ENCODE data around the gene PRSS38. TPM values are rescaled to one million over a fixed set of nuclear protein-coding genes. Genes with fewer than 3 reads are reported as not detected.

PRSS38 gene
- total and polyA plus RNA-seq, 11 donors: not detected

DNA sequence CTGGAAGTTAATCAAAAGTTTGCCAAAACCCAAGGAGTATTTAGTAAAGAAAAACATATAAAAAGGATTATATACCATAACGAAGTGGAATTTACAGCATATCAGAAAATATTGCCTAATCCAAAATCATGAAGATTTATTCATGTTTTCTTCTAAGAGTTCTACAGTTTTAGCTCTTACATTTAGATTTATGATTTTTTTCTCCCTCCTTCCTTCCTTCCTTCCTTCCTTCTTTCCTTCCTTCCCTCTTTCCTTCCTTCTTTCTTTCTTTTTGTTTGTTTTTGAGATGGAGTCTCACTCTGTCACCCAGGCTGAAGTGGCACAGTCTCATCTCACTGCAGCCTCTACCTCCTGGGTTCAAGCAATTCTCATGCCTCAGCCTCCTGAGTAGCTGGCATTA lies 15.7 kb upstream of the PRSS38 start:
- 81 to 92% (median 90%) methylated on average over 1 of the region's 1 CpG for WGBS, 4 donors
- no peak for DNase-seq
- intact Hi-C loops (cut with DNase I): no loop called here
- Histone ChIP-seq H3K27ac (no peak overlapping the region), H3K36me3 (no peaks in the 10 kb centered on the region), H3K9me3 (peaks cover 0 to 19% (median 3%) of the 10 kb centered on the region in 12 donors), H3K27me3 (peaks cover 0 to 7% (median 0%) of the 10 kb centered on the region in 9 donors), H3K4me3 (no peak overlapping the region), H3K4me1 (peaks cover 0 to 3% (median 2%) of the 10 kb centered on the region in 12 donors)
- ATAC-seq: no peak
- TF ChIP-seq, protein P1, sequence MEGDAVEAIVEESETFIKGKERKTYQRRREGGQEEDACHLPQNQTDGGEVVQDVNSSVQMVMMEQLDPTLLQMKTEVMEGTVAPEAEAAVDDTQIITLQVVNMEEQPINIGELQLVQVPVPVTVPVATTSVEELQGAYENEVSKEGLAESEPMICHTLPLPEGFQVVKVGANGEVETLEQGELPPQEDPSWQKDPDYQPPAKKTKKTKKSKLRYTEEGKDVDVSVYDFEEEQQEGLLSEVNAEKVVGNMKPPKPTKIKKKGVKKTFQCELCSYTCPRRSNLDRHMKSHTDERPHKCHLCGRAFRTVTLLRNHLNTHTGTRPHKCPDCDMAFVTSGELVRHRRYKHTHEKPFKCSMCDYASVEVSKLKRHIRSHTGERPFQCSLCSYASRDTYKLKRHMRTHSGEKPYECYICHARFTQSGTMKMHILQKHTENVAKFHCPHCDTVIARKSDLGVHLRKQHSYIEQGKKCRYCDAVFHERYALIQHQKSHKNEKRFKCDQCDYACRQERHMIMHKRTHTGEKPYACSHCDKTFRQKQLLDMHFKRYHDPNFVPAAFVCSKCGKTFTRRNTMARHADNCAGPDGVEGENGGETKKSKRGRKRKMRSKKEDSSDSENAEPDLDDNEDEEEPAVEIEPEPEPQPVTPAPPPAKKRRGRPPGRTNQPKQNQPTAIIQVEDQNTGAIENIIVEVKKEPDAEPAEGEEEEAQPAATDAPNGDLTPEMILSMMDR (IDR thresholded peaks at IDR 0.05): no peak

GRCh38 chr1:227803933-227804332 lies 11.5 kb upstream of the PRSS38 start:
- DNase-seq: no peak
- H3K27ac ChIP-seq: no peak overlapping the region
- intact Hi-C loops (cut with DNase I): no loop called here
- no peaks in the 10 kb centered on the region for H3K36me3 ChIP-seq
- peaks cover 0 to 7% (median 0%) of the 10 kb centered on the region in 9 donors for H3K27me3 ChIP-seq
- no peak for ATAC-seq
- TF ChIP-seq, protein P1 (IDR thresholded peaks at IDR 0.05): no peak
- TF ChIP-seq POLR2A (IDR thresholded peaks at IDR 0.05): no peak
- H3K9me3 ChIP-seq: peaks cover 0 to 23% (median 3%) of the 10 kb centered on the region in 12 donors
- no peaks in the 10 kb centered on the region for H3K4me1 ChIP-seq
- no peak overlapping the region for H3K4me3 ChIP-seq

- 56 to 68% (median 66%) methylated on average over 6 of the region's 6 CpGs for WGBS, 4 donors
- no peak for TF ChIP-seq POLR2A (IDR thresholded peaks at IDR 0.05)
- TF ChIP-seq, protein P1 (IDR thresholded peaks at IDR 0.05): no peak
- Histone ChIP-seq H3K4me1 (no peaks in the 10 kb centered on the region), H3K27me3 (peaks cover 0 to 7% (median 0%) of the 10 kb centered on the region in 9 donors), H3K27ac (no peak overlapping the region), H3K9me3 (peaks cover 0 to 23% (median 3%) of the 10 kb centered on the region in 12 donors), H3K36me3 (no peaks in the 10 kb centered on the region), H3K4me3 (no peak overlapping the region)
- ATAC-seq (no peak), DNase-seq (no peak)
- intact Hi-C loops (cut with DNase I): no loop called here
These were observed 9.8 kb upstream of the PRSS38 start for GRCh38 chr1:227805606-227806197.

- DNase-seq (no peak), ATAC-seq (no peak)
- no peak overlapping the region for H3K4me3 ChIP-seq
- 69 to 80% (median 74%) methylated on average over 1 of the region's 1 CpG for WGBS, 4 donors
- H3K9me3 ChIP-seq: peaks cover 0 to 20% (median 3%) of the 10 kb centered on the region in 12 donors
- TF ChIP-seq, protein P1 (IDR thresholded peaks at IDR 0.05): no peak
- no peak for TF ChIP-seq POLR2A (IDR thresholded peaks at IDR 0.05)
- intact Hi-C loops (cut with DNase I): no loop called here
- peaks cover 0 to 7% (median 0%) of the 10 kb centered on the region in 9 donors for H3K27me3 ChIP-seq
- H3K36me3 ChIP-seq: no peaks in the 10 kb centered on the region
- H3K4me1 ChIP-seq: no peaks in the 10 kb centered on the region
- no peak overlapping the region for H3K27ac ChIP-seq
These were observed 6.9 kb upstream of the PRSS38 start for GRCh38 chr1:227808566-227808965.
